Mesothelial cell of epicardium (in vitro differentiated cells): ENCODE data around the gene FEM1B. TPM values are rescaled to one million over a fixed set of nuclear protein-coding genes. Genes with fewer than 3 reads are reported as not detected.
A peak's percentile ranks its signal among the peaks of the same experiment; 100 is the strongest.

Source experiments
- DNase-seq, 2 experiments: peaks; one replicate each; pipeline ENCODE4 v3.0.0; 2021; ENCODE audit warnings: low spot score in 2 of 2; ENCODE audit not compliant: unreplicated experiment in 2 of 2
- H3K27ac Mint-ChIP-seq: 2 replicates; pipeline ENCODE4 v1.8.0; 2021; ENCODE audit warnings: mixed read lengths
- H3K27me3 Mint-ChIP-seq: 2 replicates; pipeline ENCODE4 v1.8.0; 2021; ENCODE audit warnings: low read depth, mixed read lengths
- H3K36me3 Mint-ChIP-seq: 2 replicates; pipeline ENCODE4 v1.8.0; 2021; ENCODE audit warnings: mixed read lengths
- H3K4me1 Mint-ChIP-seq: 2 replicates; pipeline ENCODE4 v1.8.0; 2021; ENCODE audit warnings: mixed read lengths
- H3K4me3 Mint-ChIP-seq: 2 replicates; pipeline ENCODE4 v1.8.0; 2021; ENCODE audit warnings: mild to moderate bottlenecking, moderate library complexity, mixed read lengths
- H3K9me3 Mint-ChIP-seq: 2 replicates; pipeline ENCODE4 v1.8.0; 2021; ENCODE audit warnings: mixed read lengths
- CTCF ChIP-seq: fragments of 200-600 bp; sonication (generic); IDR thresholded peaks from one replicate; pipeline ENCODE4 v1.5.0; 2021; ENCODE audit warnings: antibody characterized with exemption; ENCODE audit not compliant: unreplicated experiment
- total RNA-seq: library from RNA; stranded (reverse); gene quantifications from 3 replicates; pipeline ENCODE4 v1.2.1, GENCODE V29; 2021

Gene FEM1B
- total RNA-seq, 1 donor from 2014 or later, result 54.6 TPM

GRCh38 chr15:68289057-68289456 lies 11.5 kb downstream of the FEM1B start:
- no peak overlapping the region for H3K4me3 Mint-ChIP-seq
- peaks cover 6% of the 10 kb centered on the region for H3K9me3 Mint-ChIP-seq

GRCh38 chr15:68289621-68290352 lies 12.2 kb downstream of the FEM1B start:
- Mint-ChIP-seq H3K9me3 (peaks cover 3% of the 10 kb centered on the region), H3K4me1 (peaks cover 14% of the 10 kb centered on the region), H3K36me3 (peaks cover 38% of the 10 kb centered on the region), H3K27ac (no peak overlapping the region), H3K4me3 (no peak overlapping the region), H3K27me3 (no peaks in the 10 kb centered on the region)
- no peak for DNase-seq
- TF ChIP-seq CTCF, result no peak

More at GRCh38 chr15:68289057-68289456, 11.5 kb downstream of the FEM1B start:
- no peak for TF ChIP-seq CTCF
- Mint-ChIP-seq H3K27me3 (no peaks in the 10 kb centered on the region), H3K27ac (peak overlapping the region; percentile 39), H3K4me1 (peaks cover 14% of the 10 kb centered on the region), H3K36me3 (peaks cover 43% of the 10 kb centered on the region)
- DNase-seq, result no peak

- H3K27me3 Mint-ChIP-seq, result no peaks in the 10 kb centered on the region
- no peak for DNase-seq
Observed at GRCh38 chr15:68290715-68291114, 13.2 kb downstream of the FEM1B start.

GRCh38 chr15:68292157-68292781 lies 14.7 kb downstream of the FEM1B start:
- H3K4me1 Mint-ChIP-seq, result peaks cover 8% of the 10 kb centered on the region
- no peak for DNase-seq

More at GRCh38 chr15:68290715-68291114, 13.2 kb downstream of the FEM1B start:
- TF ChIP-seq CTCF, result no peak
- H3K4me3 Mint-ChIP-seq, result no peak overlapping the region
- H3K9me3 Mint-ChIP-seq, result no peaks in the 10 kb centered on the region
- H3K4me1 Mint-ChIP-seq, result peaks cover 14% of the 10 kb centered on the region
- H3K36me3 Mint-ChIP-seq, result peaks cover 34% of the 10 kb centered on the region
- H3K27ac Mint-ChIP-seq, result no peak overlapping the region

GRCh38 chr15:68292967-68293366 lies 15.4 kb downstream of the FEM1B start:
- no peak for TF ChIP-seq CTCF
- Mint-ChIP-seq H3K36me3 (peaks cover 33% of the 10 kb centered on the region), H3K9me3 (no peaks in the 10 kb centered on the region), H3K4me1 (peaks cover 5% of the 10 kb centered on the region), H3K27me3 (no peaks in the 10 kb centered on the region), H3K27ac (no peak overlapping the region), H3K4me3 (no peak overlapping the region)
- no peak for DNase-seq

More at GRCh38 chr15:68292157-68292781, 14.7 kb downstream of the FEM1B start:
- Mint-ChIP-seq H3K9me3 (no peaks in the 10 kb centered on the region), H3K27me3 (no peaks in the 10 kb centered on the region), H3K4me3 (no peak overlapping the region), H3K36me3 (peaks cover 34% of the 10 kb centered on the region), H3K27ac (no peak overlapping the region)
- TF ChIP-seq CTCF, result no peak
